ENCODE results near the gene PSMB5. TPM values are rescaled to one million over a fixed set of nuclear protein-coding genes. Genes with fewer than 3 reads are reported as not detected.

PSMB5 gene
- total and polyA plus RNA-seq, 4 donors, result 74.0 to 152 (median 95.4) TPM

- Histone ChIP-seq H3K9me3 (ENCODE audit: control insufficient read depth in 4 of 4, low read length in 3 of 4) (no peaks in the 10 kb centered on the region), H3K27ac (ENCODE audit: low read depth in 1 of 2, low read length in 2 of 2) (peak overlapping the region in 1 of 2 donors; percentile 26), H3K4me3 (ENCODE audit: low read depth in 1 of 3, low read length in 3 of 3) (no peak overlapping the region), H3K4me1 (ENCODE audit: control insufficient read depth in 4 of 4, insufficient read depth in 4 of 4, low read length in 3 of 4) (peaks cover 0 to under 1% (median 0%) of the 10 kb centered on the region in 4 donors), H3K27me3 (ENCODE audit: control insufficient read depth in 4 of 4, insufficient read depth in 4 of 4, low read length in 3 of 4) (no peaks in the 10 kb centered on the region), H3K9ac (ENCODE audit: low read depth in 1 of 2, low read length in 2 of 2) (no peak overlapping the region), H3K36me3 (ENCODE audit: control insufficient read depth in 4 of 4, insufficient read depth in 3 of 4, low read depth in 1 of 4, low read length in 3 of 4) (peaks cover 8 to 74% (median 64%) of the 10 kb centered on the region in 4 donors)
- no peak for DNase-seq (ENCODE audit: low spot score)
- WGBS, result 82% methylated on average over 5 of the region's 5 CpGs
- no peak for TF ChIP-seq CTCF (IDR thresholded peaks at IDR 0.05; ENCODE audit: low read depth, low read length, missing input control)
- TF ChIP-seq RXRA (IDR thresholded peaks at IDR 0.05), result no peak
- no peak for TF ChIP-seq GABPA (IDR thresholded peaks at IDR 0.05 in 1 of 2, conservative IDR thresholded peaks at IDR 0.05 in 1 of 2)
- TF ChIP-seq ZBTB33 (IDR thresholded peaks at IDR 0.05), result no peak
These were observed 43.3 kb upstream of the PSMB5 start for GRCh38 chr14:23077962-23078361.

GRCh38 chr14:23076785-23077408 is 42.2 kb upstream of the PSMB5 start:
- Histone ChIP-seq H3K9me3 (ENCODE audit: control insufficient read depth in 4 of 4, low read length in 3 of 4) (no peaks in the 10 kb centered on the region), H3K27me3 (ENCODE audit: control insufficient read depth in 4 of 4, insufficient read depth in 4 of 4, low read length in 3 of 4) (no peaks in the 10 kb centered on the region), H3K27ac (ENCODE audit: low read depth in 1 of 2, low read length in 2 of 2) (no peak overlapping the region), H3K4me1 (ENCODE audit: control insufficient read depth in 4 of 4, insufficient read depth in 4 of 4, low read length in 3 of 4) (peaks cover 2 to 9% (median 6%) of the 10 kb centered on the region in 4 donors), H3K4me3 (ENCODE audit: low read depth in 1 of 3, low read length in 3 of 3) (no peak overlapping the region), H3K36me3 (ENCODE audit: control insufficient read depth in 4 of 4, insufficient read depth in 3 of 4, low read depth in 1 of 4, low read length in 3 of 4) (peaks cover 8 to 76% (median 65%) of the 10 kb centered on the region in 4 donors), H3K9ac (ENCODE audit: low read depth in 1 of 2, low read length in 2 of 2) (no peak overlapping the region)
- no peak for DNase-seq (ENCODE audit: low spot score)
- WGBS, result 66% methylated on average over 5 of the region's 5 CpGs
- TF ChIP-seq REST (IDR thresholded peaks at IDR 0.05) (no peak), YY1 (IDR thresholded peaks at IDR 0.05) (peak; percentile 21), JUND (IDR thresholded peaks at IDR 0.05) (no peak), CTCF (IDR thresholded peaks at IDR 0.05; ENCODE audit: low read depth, low read length, missing input control) (peak; percentile 44), RAD21 (IDR thresholded peaks at IDR 0.05) (peak; percentile 57 to 67)
